ENCODE results near the gene FN1.

The FN1 gene

GRCh38 chr2:215380699-215381098, 55.2 kb downstream of the FN1 start:
- DNase-seq = no peak

- DNase-seq = no peak
These were observed 55.9 kb downstream of the FN1 start for GRCh38 chr2:215379948-215380347.

GRCh38 chr2:215379039-215379438, 56.8 kb downstream of the FN1 start:
- no peak for DNase-seq

- no peak for DNase-seq
These were observed 57.8 kb downstream of the FN1 start for GRCh38 chr2:215378045-215378444.

- no peak for DNase-seq
These were observed 58.6 kb downstream of the FN1 start for GRCh38 chr2:215377283-215377682.

- no peak for DNase-seq
These were observed 59.6 kb downstream of the FN1 start for GRCh38 chr2:215376103-215376780.

- DNase-seq = no peak
These were observed 60.4 kb downstream of the FN1 start for GRCh38 chr2:215375467-215375830.

- DNase-seq = no peak
These were observed 61.0 kb downstream of the FN1 start for GRCh38 chr2:215374642-215375466.

- DNase-seq = no peak
These were observed 61.9 kb downstream of the FN1 start for GRCh38 chr2:215374002-215374401.

GRCh38 chr2:215372968-215373649, 62.8 kb downstream of the FN1 start:
- DNase-seq = no peak

- DNase-seq = no peak
These were observed 63.7 kb downstream of the FN1 start for GRCh38 chr2:215371915-215372897.

GRCh38 chr2:215370112-215370965, 65.5 kb downstream of the FN1 start:
- no peak for DNase-seq

- no peak for DNase-seq
These were observed 66.6 kb downstream of the FN1 start for GRCh38 chr2:215369181-215369760.

GRCh38 chr2:215368493-215368809, 67.4 kb downstream of the FN1 start:
- no peak for DNase-seq

GRCh38 chr2:215367662-215368492, 68.0 kb downstream of the FN1 start:
- no peak for DNase-seq

- no peak for DNase-seq
These were observed 69.3 kb downstream of the FN1 start for GRCh38 chr2:215366440-215367032.

- no peak for DNase-seq
These were observed 70.6 kb downstream of the FN1 start for GRCh38 chr2:215365184-215365658.

GRCh38 chr2:215364157-215365155, 71.4 kb downstream of the FN1 start:
- DNase-seq = no peak
